OCI-LY1 (cell line): ENCODE data around the gene S100PBP.

Source experiments
- H2AFZ ChIP-seq: fragments of 200-600 bp; sonication (generic), shearing (Covaris generic); 2 replicates; pipeline ENCODE4 v1.6.0; 2014; ENCODE audit warnings: antibody characterized with exemption, mild to moderate bottlenecking, low read length
- H3F3A ChIP-seq: fragments of 200-600 bp; sonication (generic), shearing (Covaris generic); 2 replicates; pipeline ENCODE4 v1.6.0; 2014; ENCODE audit warnings: mild to moderate bottlenecking, antibody characterized with exemption, low read length, moderate library complexity; ENCODE audit not compliant: insufficient read depth
- H3K27ac ChIP-seq: fragments of 200-600 bp; sonication (generic); 2 replicates; pipeline ENCODE4 v1.5.1; 2014; ENCODE audit warnings: low read length, mixed run types, mild to moderate bottlenecking, low read depth; ENCODE audit not compliant: poor library complexity, severe bottlenecking
- H3K27me3 ChIP-seq: fragments of 200-600 bp; sonication (generic); 2 replicates; pipeline ENCODE4 v1.6.0; 2014; ENCODE audit warnings: antibody characterized with exemption, mild to moderate bottlenecking, low read length, moderate library complexity; ENCODE audit not compliant: insufficient read depth
- H3K36me3 ChIP-seq: fragments of 200-600 bp; sonication (generic); 2 replicates; pipeline ENCODE4 v1.6.1; 2014; ENCODE audit warnings: mild to moderate bottlenecking, antibody characterized with exemption, low read length, moderate library complexity, mixed read lengths; ENCODE audit not compliant: insufficient read depth
- H3K4me1 ChIP-seq: fragments of 200-600 bp; sonication (generic); 2 replicates; pipeline ENCODE4 v1.5.1; 2014; ENCODE audit warnings: mild to moderate bottlenecking, low read length, moderate library complexity; ENCODE audit not compliant: insufficient read depth, severe bottlenecking
- H3K4me2 ChIP-seq: fragments of 200-600 bp; sonication (generic), shearing (Covaris generic); 2 replicates; pipeline ENCODE4 v1.6.1; 2014; ENCODE audit warnings: low read length
- H3K4me3 ChIP-seq: fragments of 200-600 bp; sonication (generic); 2 replicates; pipeline ENCODE4 v1.5.1; 2014; ENCODE audit warnings: low read length, low read depth, mild to moderate bottlenecking, mixed read lengths; ENCODE audit not compliant: poor library complexity, severe bottlenecking
- H3K79me2 ChIP-seq: fragments of 200-600 bp; shearing (Covaris generic); 2 replicates; pipeline ENCODE4 v1.6.1; 2016; ENCODE audit warnings: mixed run types, low read length, mixed read lengths; ENCODE audit not compliant: insufficient read depth
- H3K9ac ChIP-seq: fragments of 200-600 bp; sonication (generic), shearing (Covaris generic); 2 replicates; pipeline ENCODE4 v1.6.1; 2014; ENCODE audit warnings: mild to moderate bottlenecking, low read length, mixed read lengths
- H3K9me2 ChIP-seq: fragments of 200-600 bp; sonication (generic), shearing (Covaris generic); 2 replicates; pipeline ENCODE4 v1.6.1; 2014; ENCODE audit warnings: low read depth, mild to moderate bottlenecking, low read length, mixed read lengths
- H3K9me3 ChIP-seq: fragments of 200-600 bp; shearing (Covaris generic); 2 replicates; pipeline ENCODE4 v1.6.1; 2014; ENCODE audit warnings: low read length, mixed read lengths
- H4K20me1 ChIP-seq: fragments of 200-600 bp; sonication (generic), shearing (Covaris generic); 2 replicates; pipeline ENCODE4 v1.6.0; 2016; ENCODE audit warnings: mild to moderate bottlenecking, low read length; ENCODE audit not compliant: insufficient read depth
- EZH2 ChIP-seq: fragments of 200-600 bp; sonication (generic), shearing (Covaris generic); IDR thresholded peaks from 2 replicates; pipeline ENCODE4 v1.8.0; 2017; ENCODE audit warnings: borderline replicate concordance, mixed run types, mild to moderate bottlenecking, antibody characterized with exemption, low read length, moderate library complexity, mixed read lengths
- TF ChIP-seq, protein P1 (sequence below): fragments of 200-600 bp; sonication (generic), shearing (Covaris generic); IDR thresholded peaks from 2 replicates; pipeline ENCODE4 v1.5.1; 2017; ENCODE audit warnings: mild to moderate bottlenecking, antibody characterized with exemption, low read length, moderate library complexity, mixed read lengths

The S100PBP gene

DNA sequence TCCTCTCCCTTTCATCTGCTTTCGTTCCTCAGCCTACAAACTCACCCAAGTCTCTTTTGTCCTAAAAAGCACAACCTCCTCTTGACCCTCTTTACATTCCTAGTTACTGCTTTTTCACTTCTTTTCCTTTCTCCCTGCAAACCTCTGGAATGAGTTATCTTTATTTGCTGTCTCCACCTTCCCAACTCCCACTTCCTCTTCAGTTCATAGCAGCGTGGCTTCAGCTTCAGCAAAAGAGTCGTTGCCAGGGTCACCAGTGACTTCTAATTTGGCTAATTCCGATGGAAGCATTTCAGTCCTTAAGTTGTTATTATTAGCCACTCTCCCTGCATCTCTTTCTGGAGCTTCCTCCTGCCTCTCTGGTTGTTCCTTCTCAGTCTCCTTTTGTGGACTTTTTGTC, 90.0 kb downstream of the S100PBP start:
- no peak overlapping the region for H3K4me2 ChIP-seq
- no peaks in the 10 kb centered on the region for H3K79me2 ChIP-seq
- no peaks in the 10 kb centered on the region for H3K36me3 ChIP-seq
- no peaks in the 10 kb centered on the region for H4K20me1 ChIP-seq
- H3K9me2 ChIP-seq: no peaks in the 10 kb centered on the region
- no peak overlapping the region for H3K27ac ChIP-seq
- H3K9me3 ChIP-seq: no peaks in the 10 kb centered on the region
- no peak overlapping the region for H3K9ac ChIP-seq
- no peak overlapping the region for H2AFZ ChIP-seq
- H3K4me3 ChIP-seq: no peak overlapping the region
- H3K27me3 ChIP-seq: peaks cover 9% of the 10 kb centered on the region; the same call in 1 of the 2 replicates
- H3K4me1 ChIP-seq: no peaks in the 10 kb centered on the region
- no peak for TF ChIP-seq EZH2
- TF ChIP-seq, protein P1, sequence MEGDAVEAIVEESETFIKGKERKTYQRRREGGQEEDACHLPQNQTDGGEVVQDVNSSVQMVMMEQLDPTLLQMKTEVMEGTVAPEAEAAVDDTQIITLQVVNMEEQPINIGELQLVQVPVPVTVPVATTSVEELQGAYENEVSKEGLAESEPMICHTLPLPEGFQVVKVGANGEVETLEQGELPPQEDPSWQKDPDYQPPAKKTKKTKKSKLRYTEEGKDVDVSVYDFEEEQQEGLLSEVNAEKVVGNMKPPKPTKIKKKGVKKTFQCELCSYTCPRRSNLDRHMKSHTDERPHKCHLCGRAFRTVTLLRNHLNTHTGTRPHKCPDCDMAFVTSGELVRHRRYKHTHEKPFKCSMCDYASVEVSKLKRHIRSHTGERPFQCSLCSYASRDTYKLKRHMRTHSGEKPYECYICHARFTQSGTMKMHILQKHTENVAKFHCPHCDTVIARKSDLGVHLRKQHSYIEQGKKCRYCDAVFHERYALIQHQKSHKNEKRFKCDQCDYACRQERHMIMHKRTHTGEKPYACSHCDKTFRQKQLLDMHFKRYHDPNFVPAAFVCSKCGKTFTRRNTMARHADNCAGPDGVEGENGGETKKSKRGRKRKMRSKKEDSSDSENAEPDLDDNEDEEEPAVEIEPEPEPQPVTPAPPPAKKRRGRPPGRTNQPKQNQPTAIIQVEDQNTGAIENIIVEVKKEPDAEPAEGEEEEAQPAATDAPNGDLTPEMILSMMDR: no peak
- no peaks in the 10 kb centered on the region for H3F3A ChIP-seq
